HEK293 (cell line): ENCODE measurements around the gene SLC10A6.

Experiments used
- CTCF ChIP-seq: fragments of 450-650 bp; formaldehyde crosslinking; IDR thresholded peaks from 2 replicates; pipeline ENCODE4 v1.5.1; 2016; ENCODE audit warnings: missing biosample characterization, missing genetic modification characterization
- RBAK ChIP-seq: fragments of 450-650 bp; formaldehyde crosslinking; IDR thresholded peaks from 2 replicates; pipeline ENCODE4 v1.5.1; 2016; ENCODE audit warnings: missing biosample characterization, missing genetic modification characterization
- ZNF24 ChIP-seq: fragments of 450-650 bp; formaldehyde crosslinking; IDR thresholded peaks from 2 replicates; pipeline ENCODE4 v1.5.1; 2016; ENCODE audit warnings: missing biosample characterization, missing genetic modification characterization
- ZNF274 ChIP-seq, 2 experiments: fragments of 200-500 bp in 1 of 2; fragments of 450-650 bp in 1 of 2; sonication (Bioruptor generic) in 1 of 2; formaldehyde crosslinking in 1 of 2; IDR thresholded peaks; 2 replicates each; pipeline versions ENCODE4 v1.5.1 to v1.6.1; 2014 to 2016; ENCODE audit warnings: borderline replicate concordance in 1 of 2, inconsistent platforms in 1 of 2, low read length in 1 of 2, missing biosample characterization in 1 of 2, missing genetic modification characterization in 1 of 2
- ZNF404 ChIP-seq: fragments of 450-650 bp; formaldehyde crosslinking; IDR thresholded peaks from 2 replicates; pipeline ENCODE4 v1.5.1; 2017; ENCODE audit warnings: missing biosample characterization, missing genetic modification characterization
- ZNF521 ChIP-seq: fragments of 450-650 bp; formaldehyde crosslinking; IDR thresholded peaks from 2 replicates; pipeline ENCODE4 v1.5.1; 2017; ENCODE audit warnings: missing biosample characterization, mild to moderate bottlenecking, missing genetic modification characterization
- ZNF707 ChIP-seq: fragments of 450-650 bp; formaldehyde crosslinking; IDR thresholded peaks from 2 replicates; pipeline ENCODE4 v1.5.1; 2016; ENCODE audit warnings: missing biosample characterization, missing genetic modification characterization
- ZNF791 ChIP-seq: fragments of 450-650 bp; formaldehyde crosslinking; IDR thresholded peaks from 2 replicates; pipeline ENCODE4 v1.5.1; 2016; ENCODE audit warnings: missing biosample characterization, missing genetic modification characterization
- ZNF792 ChIP-seq: fragments of 450-650 bp; formaldehyde crosslinking; IDR thresholded peaks from 2 replicates; pipeline ENCODE4 v1.5.1; 2016; ENCODE audit warnings: missing biosample characterization, missing genetic modification characterization
- ZSCAN30 ChIP-seq: fragments of 450-650 bp; IDR thresholded peaks from 2 replicates; pipeline ENCODE4 v1.5.1; 2018; ENCODE audit warnings: missing biosample characterization, mild to moderate bottlenecking, missing genetic modification characterization, moderate library complexity
- TF ChIP-seq, protein P1 (sequence below): fragments of 450-650 bp; formaldehyde crosslinking; IDR thresholded peaks from 2 replicates; pipeline ENCODE4 v1.5.1; 2017; ENCODE audit warnings: missing biosample characterization, missing genetic modification characterization
- TF ChIP-seq, protein P2 (sequence below): fragments of 450-650 bp; formaldehyde crosslinking; optimal IDR thresholded peaks from 2 replicates; pipeline ENCODE3; 2016; ENCODE audit warnings: missing biosample characterization, mild to moderate bottlenecking, missing genetic modification characterization
- TF ChIP-seq, protein P3 (sequence below): sonication (generic); formaldehyde crosslinking; IDR thresholded peaks from 2 replicates; pipeline ENCODE4 v1.8.1; 2022; ENCODE audit warnings: mild to moderate bottlenecking, moderate library complexity, missing genetic modification reagents

DNA sequence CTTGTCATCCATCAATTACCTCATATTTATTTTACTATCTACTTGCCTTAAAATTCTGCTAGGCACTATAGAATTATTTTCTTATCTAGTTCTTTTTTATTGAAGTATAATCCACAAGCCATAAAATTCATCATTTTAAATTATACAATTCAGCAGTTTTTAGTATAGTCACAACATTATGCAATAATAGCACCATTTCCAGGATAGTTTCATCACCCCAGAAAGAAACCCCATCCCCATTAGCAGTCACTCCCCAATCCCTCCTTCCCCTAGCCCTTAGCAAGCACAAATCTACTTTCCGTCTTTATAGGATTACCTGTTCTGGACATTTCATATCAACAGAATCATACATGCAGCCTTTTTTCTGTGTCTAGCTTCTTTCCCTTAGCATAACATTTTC is 15.6 kb downstream of the SLC10A6 start:
- TF ChIP-seq ZNF404: no peak
- TF ChIP-seq CTCF (tag by site-specific recombination): no peak
- TF ChIP-seq ZSCAN30 (tag by site-specific recombination): no peak
- TF ChIP-seq, protein P1, sequence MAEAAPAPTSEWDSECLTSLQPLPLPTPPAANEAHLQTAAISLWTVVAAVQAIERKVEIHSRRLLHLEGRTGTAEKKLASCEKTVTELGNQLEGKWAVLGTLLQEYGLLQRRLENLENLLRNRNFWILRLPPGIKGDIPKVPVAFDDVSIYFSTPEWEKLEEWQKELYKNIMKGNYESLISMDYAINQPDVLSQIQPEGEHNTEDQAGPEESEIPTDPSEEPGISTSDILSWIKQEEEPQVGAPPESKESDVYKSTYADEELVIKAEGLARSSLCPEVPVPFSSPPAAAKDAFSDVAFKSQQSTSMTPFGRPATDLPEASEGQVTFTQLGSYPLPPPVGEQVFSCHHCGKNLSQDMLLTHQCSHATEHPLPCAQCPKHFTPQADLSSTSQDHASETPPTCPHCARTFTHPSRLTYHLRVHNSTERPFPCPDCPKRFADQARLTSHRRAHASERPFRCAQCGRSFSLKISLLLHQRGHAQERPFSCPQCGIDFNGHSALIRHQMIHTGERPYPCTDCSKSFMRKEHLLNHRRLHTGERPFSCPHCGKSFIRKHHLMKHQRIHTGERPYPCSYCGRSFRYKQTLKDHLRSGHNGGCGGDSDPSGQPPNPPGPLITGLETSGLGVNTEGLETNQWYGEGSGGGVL (tag by site-specific recombination): no peak
- no peak for TF ChIP-seq ZNF274 (IDR thresholded peaks at IDR 0.05; ENCODE audit: low read length)
- no peak for TF ChIP-seq ZNF274 (tag by site-specific recombination; IDR thresholded peaks at IDR 0.05; ENCODE audit: borderline replicate concordance)
- TF ChIP-seq ZNF791 (tag by site-specific recombination): no peak
- no peak for TF ChIP-seq RBAK
- TF ChIP-seq, protein P2, sequence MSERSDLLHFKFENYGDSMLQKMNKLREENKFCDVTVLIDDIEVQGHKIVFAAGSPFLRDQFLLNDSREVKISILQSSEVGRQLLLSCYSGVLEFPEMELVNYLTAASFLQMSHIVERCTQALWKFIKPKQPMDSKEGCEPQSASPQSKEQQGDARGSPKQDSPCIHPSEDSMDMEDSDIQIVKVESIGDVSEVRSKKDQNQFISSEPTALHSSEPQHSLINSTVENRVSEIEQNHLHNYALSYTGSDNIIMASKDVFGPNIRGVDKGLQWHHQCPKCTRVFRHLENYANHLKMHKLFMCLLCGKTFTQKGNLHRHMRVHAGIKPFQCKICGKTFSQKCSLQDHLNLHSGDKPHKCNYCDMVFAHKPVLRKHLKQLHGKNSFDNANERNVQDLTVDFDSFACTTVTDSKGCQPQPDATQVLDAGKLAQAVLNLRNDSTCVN (tag by site-specific recombination): no peak
- no peak for TF ChIP-seq ZNF521 (tag by site-specific recombination)
- no peak for TF ChIP-seq ZNF24 (tag by site-specific recombination)
- TF ChIP-seq, protein P3, sequence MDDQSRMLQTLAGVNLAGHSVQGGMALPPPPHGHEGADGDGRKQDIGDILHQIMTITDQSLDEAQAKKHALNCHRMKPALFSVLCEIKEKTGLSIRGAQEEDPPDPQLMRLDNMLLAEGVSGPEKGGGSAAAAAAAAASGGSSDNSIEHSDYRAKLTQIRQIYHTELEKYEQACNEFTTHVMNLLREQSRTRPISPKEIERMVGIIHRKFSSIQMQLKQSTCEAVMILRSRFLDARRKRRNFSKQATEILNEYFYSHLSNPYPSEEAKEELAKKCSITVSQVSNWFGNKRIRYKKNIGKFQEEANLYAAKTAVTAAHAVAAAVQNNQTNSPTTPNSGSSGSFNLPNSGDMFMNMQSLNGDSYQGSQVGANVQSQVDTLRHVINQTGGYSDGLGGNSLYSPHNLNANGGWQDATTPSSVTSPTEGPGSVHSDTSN (CRISPR knock-in tag): no peak
- TF ChIP-seq ZNF792: no peak
- TF ChIP-seq ZNF707 (tag by site-specific recombination): no peak
